HG03442 (cell line): ENCODE measurements around the gene SREBF2.

Experiments used
- ATAC-seq: cut with Tn5 transposase; IDR thresholded peaks from one replicate; pipeline ENCODE4 v1.9.1; 2021; ENCODE audit warnings: mild to moderate bottlenecking, moderate library complexity; ENCODE audit not compliant: unreplicated experiment

Gene SREBF2

DNA sequence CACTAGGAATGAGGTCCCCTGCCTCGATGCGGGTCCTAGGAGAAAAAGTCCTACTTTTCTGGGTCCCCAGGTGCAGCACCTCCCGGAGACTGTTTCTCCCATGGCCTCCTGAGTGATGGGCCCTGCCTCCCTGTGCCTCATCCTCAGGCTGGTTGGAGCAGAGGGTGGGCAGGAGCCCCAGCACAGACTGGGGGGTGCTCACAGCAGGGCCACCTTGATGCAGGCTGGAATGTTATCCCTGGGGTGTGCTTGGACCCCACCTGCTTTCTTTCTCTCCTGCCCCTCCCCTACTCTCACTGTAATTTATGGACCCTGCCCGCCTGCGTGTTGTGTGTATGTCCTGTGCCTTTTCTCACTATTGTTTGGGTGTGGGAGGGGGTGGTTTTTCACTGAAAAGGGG, 73.9 kb downstream of the SREBF2 start:
- ATAC-seq: no peak

DNA sequence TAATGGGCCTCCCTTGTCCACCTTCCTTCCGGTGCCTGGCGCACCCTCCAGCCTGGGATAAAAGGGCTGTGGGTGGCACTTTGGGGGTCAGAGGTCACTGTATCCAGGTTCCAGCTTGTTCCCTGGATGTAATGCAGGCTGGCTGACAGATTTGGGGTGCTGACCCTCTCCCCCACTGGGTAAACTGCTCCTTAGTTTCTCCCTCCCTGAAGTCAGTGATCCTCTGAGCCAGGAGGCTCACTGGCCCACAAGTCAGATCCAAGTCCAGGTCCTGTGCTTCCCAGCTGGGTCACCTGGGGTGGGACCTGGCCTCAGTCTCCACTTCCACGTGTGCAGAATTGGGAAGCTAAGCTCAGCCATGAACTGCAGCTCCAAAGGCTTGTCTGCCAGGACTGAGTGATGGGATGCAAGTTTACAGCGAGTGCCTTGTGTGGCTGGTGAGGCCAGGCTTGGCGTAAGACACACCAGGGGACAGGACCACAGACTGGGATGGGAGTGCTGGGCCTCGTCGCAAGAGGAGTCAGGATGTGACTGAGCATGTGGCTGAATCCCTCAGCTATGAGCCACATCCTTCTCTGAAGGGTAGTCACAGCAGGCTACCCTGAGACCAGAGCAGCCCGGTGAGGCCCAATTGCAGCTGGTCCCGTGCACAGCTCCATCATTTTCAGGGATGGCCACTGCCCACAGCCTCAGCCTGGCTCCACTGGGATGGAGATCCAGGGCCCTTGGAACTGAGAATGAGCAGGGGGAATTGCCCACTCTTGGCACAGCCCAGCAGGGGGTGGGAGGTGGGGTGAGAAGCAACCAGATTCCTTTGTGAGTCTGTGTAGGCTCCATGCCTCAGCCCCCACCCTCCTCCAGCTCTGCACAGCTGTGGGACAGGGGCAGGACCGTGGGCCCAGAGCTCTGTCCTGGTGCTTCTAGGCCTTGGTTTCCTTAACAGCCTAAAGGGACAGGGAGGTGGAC, 74.8 kb downstream of the SREBF2 start:
- ATAC-seq: no peak

DNA sequence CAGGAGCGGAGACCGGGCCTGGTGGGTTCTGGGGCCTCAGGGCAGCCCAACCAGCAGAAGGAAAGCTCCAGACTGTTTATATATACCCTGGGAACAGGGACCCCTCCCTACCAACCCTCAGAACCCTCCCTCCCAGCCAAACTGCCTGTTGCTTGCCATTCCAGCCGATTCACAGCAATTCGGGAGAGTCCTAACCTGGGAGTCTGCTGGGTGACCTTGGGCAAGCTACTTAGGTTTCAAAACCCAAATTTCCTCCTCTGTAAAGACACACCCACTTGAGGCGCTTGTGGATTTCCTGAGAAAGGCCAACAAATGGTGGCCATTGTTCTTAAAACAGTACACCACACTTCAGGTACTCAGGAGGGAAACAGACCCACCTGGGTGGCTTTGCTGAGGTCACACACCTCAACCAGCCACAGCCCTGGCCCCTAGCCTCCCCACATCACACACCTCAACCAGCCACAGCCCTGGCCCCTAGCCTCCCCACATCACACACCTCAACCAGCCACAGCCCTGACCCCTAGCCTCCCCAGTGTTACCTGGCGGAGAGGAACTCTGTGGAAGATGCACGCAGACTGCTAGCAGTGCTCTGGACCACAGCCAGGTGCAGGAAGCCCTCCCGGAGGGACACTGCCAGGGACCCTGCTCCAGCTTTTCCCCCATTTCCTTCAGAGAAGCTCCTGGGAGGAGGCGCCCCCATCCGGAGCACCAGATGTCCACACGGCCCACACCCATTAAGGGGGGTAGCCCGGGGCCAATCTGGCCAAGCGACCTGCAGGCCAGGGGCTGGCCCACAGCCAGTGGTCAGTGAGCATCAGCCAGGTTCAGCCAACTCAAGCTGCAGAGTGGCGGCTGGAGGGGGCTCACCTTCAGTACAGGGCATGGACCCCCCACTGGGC, 75.8 kb downstream of the SREBF2 start:
- ATAC-seq: no peak

DNA sequence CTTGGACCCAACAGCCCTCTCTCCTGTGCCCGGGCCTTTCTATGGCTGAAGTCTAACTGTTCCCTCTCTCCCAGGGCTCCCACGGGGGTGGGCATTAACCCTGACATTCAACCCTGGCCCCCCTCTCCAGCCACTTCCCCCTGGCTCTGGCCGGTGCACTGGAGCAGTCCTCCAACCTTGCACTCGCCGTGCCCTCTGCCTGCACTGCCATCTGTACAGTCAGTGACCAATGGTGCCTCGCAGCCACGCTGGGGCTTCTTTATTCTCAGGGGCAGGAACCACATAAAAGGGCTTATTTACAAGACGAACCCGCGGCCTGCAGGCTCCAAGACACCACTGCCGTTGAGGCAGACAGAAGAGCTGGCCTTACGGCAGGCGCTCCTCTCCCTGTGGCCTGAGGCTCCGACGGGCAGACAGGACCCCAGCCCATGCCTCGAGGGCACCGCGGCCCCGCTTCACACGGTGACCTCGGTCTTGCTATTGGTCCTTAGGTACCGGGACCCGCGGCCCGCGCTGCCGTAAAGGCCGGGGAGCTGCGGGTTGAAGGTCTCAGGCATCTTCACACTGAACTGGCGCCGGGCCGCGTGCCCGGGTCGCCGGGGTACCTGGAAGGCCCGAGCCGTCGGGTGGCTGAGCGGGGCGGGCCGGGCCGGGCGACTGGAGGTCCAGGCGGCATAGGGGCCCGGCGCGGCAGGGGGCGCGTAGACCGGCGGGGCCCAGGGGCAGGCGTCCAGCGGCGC, 76.6 kb downstream of the SREBF2 start:
- ATAC-seq: no peak

DNA sequence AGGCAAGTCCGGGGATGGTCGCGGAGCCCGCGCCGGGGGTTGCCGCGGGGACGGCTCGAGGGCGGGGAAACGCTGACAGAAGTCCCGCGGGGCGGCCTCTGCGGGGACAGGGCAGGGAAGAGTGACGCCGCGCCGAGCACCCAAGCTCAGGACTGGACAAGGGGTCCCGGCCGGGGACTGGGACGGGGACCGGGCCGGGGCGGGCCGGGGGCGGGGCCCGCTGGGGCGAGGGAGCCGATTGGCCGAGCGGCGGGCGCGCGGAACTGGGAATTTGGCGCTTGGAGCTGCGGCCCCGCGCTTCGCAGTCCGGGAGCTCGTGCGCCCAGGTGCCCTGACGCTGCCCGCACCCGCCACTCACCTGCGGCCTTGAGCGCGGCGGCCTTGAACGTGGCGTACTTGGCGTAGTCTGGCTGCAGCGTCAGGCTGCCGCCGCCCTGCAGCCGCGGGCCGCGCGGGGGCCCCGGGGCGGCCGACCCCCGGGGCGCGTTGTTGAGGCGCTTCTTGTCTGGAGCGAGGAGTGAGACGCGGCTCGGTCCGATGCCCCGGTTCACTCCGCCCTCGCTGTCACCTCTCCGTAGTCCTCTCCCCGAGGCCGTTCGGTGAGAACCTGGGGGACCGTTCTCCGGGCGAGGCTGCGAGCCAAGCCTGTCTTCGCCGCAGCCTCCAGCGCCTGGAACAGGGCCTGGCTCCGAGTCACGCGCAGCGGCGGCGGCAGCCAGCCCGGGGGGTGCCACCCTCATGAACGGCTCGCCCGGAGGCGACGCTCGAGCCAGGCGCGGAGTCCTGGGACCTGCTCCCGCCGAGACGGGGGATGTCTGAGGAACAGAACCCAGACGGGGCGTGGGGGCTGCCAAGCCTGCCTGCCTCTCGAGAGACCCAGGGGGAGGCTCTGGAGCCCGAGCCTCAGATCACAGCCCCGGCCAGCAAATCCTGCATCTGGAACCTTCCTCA, 77.4 kb downstream of the SREBF2 start:
- ATAC-seq: no peak

DNA sequence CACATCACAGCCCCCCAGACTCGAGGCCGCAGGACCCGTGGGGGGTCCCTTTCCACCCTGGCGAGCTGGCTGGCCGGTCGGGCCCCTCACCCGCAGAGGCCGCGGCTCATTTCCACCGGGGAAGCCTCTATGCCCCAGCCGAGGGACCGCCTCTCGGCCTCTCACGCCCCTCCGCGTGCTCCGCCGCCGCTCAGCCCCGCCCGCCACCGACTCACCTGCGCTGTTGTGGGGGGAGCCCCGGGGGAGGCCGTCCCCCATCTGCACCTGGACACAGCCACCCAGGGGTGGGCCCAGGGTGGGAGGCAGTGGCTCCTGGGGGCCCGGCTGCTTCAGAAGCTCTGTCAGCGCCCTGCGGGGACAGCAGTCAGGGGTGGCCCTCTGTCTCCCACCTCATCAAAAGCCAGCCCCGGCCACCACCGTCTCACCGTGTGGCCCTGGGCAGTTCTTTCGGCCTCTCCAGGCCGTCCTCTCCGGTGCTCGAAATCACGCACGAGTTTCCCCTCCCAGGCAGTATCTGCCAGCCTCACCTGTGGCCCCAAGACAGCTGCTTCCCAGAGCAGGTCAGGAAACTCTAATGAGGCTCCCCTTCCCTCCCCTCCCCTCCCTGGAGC, 78.2 kb downstream of the SREBF2 start:
- ATAC-seq: no peak

DNA sequence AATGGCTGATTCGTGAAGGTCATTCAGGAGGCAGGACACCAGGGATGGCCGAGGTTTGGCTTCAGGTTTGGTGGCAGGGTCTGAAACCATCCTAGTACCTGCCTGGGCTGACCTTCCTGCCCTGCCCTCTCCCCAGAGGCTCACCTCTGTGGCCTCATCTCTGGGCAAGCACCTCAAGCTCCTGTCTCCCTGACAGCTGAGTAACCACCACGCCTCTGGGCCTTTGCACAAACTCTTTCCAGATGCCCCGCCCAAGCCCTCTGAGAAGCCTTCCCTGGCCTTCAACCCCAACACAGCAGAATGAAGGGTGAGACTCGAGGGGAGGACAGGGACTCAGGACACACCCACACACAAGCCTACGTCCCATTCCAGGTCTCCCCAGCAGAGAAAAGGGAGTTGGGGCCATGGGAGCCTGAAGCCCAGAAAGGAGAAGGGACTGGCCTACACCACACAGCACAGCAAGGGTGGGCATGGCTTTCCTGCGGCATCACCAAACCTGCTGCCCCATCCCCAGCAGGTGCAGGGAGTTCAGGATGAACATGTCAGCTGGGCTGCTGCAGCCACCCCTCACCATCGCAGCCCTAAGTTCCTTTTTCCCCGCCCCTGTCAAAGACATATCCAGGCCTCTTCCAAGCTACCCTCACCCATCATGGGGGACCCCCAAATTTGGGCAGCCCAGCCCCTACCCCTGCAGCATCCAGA, 79.6 kb downstream of the SREBF2 start:
- ATAC-seq: no peak

DNA sequence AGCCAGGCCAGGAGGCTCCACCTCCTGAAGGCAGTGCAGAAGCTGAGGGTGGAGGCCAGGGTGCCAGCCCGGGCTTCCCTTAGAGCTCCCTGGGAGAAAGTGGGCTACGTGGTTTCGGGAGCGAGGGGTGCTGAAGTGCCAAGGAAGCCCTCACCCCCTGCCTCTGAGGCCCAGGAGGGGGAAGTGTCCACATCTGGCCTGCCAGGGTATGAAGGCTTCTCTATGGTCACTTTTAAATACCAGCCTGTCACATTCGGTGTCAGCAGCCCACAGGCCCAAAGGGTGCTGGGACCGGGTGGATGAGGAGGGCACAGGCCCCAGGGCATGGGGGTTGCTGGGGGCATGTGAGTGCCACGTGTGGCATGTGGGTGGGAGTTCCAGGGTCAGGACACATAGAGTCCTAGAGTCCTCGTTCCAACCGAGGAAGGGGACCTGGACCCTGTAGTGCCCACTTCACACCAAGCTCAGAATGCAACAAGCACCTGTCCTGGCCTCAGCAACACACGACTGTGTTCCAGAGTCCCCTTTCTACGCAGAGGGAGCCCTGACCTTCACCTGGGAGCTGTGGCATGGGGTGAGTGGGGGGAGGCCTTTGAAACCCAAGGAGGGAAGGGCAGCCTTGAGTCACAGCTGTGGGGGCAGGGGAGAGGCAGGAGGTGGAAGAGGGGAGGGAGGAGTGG, 80.3 kb downstream of the SREBF2 start:
- no peak for ATAC-seq

DNA sequence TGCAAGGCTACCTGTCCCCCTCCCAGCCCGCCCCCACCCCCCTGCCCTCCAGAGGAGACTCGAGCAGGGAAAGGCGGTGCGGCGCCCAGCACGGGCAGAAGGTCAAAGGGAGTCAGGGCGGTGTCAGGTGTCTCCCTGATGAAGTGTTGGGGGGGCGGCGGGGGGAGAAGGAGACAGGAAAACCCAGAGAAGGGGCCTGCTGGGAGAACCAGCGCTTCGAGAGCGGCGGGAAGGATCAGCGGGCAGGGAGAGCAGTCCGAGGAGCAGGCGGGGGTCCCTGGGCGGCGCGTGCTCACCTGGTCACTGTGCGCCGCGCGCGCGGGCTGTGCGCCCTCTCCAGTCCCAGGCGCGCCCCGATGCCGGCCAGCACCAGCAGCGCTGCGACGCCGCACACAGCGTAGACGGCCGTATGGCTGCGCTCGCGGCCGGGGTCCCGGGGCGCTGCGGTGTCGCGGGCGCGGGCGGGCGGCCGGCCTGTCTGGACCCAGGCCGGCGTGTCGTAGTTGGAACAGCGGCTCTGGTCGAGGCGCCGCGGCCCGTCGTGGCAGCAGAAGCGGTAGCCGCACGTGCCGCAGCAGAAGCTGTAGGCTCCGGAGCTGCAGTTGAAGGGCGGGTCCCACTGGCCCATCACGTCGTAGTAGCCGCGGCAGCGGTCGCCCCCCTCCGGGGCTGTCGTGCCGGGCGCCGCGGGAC, 81.1 kb downstream of the SREBF2 start:
- no peak for ATAC-seq

DNA sequence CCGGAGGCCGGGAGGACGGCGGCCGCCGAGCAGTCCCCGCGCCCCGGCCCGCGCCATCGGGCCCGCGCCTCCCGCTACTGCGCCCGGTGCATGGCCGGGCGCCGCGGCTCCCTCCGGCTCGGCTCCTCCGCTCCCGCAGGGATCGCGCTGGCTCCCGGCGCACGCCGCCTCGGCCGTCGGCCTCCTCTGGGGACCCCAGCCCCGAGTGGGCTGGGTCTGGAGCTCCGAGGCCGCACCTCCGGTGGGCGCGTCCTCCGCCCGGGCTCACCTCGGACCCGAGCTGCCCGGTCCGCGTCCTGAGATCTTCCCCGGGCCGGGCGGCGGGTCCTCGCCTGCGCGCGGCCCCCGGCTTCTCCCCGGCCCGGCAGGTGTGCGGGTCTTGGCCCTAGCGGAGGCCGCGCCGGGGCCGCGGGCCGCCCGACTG, 81.7 kb downstream of the SREBF2 start:
- ATAC-seq: no peak

DNA sequence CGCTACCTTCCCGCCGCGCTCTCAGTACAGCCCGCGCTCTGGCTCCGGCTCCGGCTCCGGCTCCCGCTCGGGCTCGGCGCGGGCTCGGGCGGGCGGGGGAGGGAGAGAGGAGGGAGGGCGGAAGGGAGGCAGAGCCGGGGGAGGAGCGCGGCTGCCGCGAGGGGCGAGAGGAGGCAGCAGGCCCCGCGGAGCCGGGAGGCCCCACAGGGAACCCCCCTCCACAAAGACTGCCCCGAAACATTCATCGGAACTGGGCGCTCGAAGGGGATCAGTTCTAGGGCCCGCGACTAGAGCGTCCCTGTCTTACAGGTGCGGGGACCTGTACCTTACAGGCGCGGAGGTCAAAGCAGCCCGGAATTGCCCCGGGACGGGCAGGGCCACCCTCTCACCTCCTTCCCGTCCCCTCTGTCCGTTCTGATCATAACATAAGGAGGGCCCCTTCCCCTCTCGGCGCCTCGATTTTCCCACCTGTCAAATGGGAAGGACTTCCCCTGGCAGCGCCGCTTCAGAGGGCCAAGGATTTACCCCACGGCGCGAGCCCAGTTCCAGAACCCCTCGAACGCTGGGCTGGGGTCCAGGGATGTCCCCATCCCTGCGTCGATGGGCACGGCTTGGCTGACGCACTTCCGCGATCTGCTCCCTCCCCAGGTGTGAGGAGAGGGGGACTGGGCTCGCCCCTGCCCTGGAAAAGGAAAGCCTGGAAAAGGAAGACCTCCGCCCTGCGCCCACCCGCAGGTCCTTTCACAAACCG, 82.3 kb downstream of the SREBF2 start, which contains the start of gene SHISA8:
Gene SHISA8, minus strand, starts transcription at position 40 of the 751 bp plus-strand sequence. CDS start 407 bp downstream, outside the sequence.
- ATAC-seq: no peak

DNA sequence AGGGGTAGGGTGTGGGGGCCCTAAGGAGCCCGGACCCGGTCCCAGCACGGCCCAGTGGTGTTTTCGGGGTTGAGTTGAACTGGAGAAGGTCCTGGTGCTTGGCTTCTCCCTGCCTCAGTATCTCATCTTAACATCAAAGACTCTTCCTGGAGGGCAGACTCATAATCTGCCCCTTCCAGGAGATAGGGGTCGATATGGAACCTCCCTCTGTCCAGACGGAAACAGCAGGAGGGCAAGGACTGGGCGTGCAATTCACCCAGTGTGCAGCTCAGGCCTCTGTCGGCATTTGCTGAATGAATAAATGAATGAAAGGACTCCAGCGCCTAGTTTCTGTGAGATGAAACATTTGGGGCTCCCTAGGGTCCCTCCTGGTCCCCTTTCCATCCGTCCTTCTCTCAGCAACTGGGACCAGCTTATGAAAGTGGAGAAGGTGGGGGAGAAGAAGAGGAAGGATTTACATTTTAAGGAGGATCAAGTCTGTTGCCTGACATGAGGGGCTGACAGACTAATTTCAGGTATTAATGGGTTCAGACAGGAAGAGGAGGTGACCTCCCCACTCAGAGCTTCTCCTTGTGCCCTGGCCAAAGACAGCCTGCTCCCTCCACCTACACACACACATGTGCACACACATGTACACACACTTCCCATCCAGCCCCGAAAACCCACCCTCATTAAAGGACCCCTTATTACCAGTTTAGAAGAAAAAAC, 83.0 kb downstream of the SREBF2 start:
- no peak for ATAC-seq

DNA sequence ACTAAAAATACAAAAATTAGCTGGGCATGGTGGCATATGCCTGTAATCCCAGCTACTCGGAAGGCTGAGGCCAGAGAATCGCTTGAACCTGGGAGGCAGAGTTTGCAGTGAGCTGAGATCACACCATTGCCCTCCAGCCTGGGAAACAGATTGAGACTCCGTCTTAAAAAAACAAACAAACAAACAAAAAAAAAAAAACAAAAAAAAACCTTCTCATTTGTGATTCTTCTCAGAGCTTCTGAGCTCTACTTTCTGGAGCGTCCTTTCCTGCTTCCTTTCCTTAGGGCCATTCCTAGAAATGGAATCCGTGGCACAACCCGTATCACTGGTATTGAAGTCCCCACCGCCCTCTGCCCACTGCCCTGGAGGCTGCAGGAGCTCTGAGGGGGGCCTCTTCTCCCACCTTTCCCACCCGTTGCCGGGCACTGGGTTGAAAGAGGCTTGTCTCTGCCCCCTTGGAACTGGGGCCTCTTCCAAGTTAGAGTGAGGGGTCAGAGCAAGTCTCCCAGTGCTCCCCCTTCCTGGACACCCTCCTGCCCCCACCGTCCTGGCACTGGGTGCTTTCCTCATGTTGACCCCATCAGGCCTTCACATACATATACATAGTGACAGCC, 83.9 kb downstream of the SREBF2 start:
- no peak for ATAC-seq

DNA sequence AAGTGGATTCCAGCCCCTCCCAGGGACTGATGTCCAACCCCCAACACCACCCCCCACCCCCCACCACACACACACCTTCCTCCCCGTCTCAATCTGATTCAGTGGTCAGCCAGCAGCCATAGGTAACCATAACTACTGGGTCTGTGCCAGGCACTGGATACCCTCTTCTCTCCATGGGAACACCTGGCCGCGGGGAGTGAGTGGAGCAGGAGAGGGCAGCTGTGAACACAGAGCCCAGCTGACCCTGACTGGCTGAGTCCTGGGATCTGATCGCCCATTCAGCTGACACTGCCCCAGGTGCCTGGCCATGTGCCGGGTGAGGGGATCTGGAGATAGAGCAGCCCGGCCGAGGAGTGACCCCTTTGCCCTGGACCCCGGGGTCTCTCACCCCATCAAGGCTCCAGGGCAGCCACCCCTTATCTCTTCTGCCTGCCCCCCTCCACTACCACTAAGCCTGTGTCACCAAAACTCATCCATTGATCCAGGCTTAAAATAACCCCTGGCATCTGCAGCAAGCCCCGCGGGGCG, 84.5 kb downstream of the SREBF2 start:
- no peak for ATAC-seq
